HCT116 (cell line): Measurements from ENCODE around the gene PCARE.

Experiments
- ATF3 ChIP-seq: IDR thresholded peaks from 2 replicates; pipeline ENCODE4 v1.6.1; 2012
- CTCF ChIP-seq, 3 experiments: fragments of 200-600 bp in 1 of 3; sonication (generic) in 1 of 3; IDR thresholded peaks in 2 of 3; conservative IDR thresholded peaks in 1 of 3; 2 replicates each; pipeline ENCODE4 v1.5.1; 2012 to 2017; ENCODE audit warnings: low read depth in 2 of 3, low read length in 2 of 3, antibody characterized with exemption in 1 of 3, borderline replicate concordance in 1 of 3, control low read depth in 1 of 3, mild to moderate bottlenecking in 1 of 3, mixed read lengths in 1 of 3, mixed run types in 1 of 3, moderate library complexity in 1 of 3; ENCODE audit not compliant: insufficient read depth in 1 of 3
- EGR1 ChIP-seq: IDR thresholded peaks from 2 replicates; pipeline ENCODE4 v1.6.1; 2012; ENCODE audit warnings: low read depth
- EZH2phosphoT487 ChIP-seq: fragments of 200-600 bp; IDR thresholded peaks from 2 replicates; pipeline ENCODE4 v1.6.1; 2018; ENCODE audit warnings: antibody characterized with exemption, borderline replicate concordance
- FOSL1 ChIP-seq: IDR thresholded peaks from 2 replicates; pipeline ENCODE4 v1.6.1; 2012; ENCODE audit warnings: low read depth
- JUND ChIP-seq: IDR thresholded peaks from 2 replicates; pipeline ENCODE4 v1.6.1; 2012
- POLR2A ChIP-seq: IDR thresholded peaks from 2 replicates; pipeline ENCODE4 v1.7.0; 2011; ENCODE audit warnings: borderline replicate concordance; ENCODE audit not compliant: insufficient read depth, insufficient read length; ENCODE audit errors: extremely low read depth
- RAD21 ChIP-seq: IDR thresholded peaks from 2 replicates; pipeline ENCODE4 v1.6.1; 2012; ENCODE audit warnings: low read depth, mild to moderate bottlenecking
- REST ChIP-seq: IDR thresholded peaks from 2 replicates; pipeline ENCODE4 v1.6.1; 2012; ENCODE audit warnings: low read depth
- SIN3A ChIP-seq: IDR thresholded peaks from 2 replicates; pipeline ENCODE4 v1.6.1; 2012; ENCODE audit warnings: low read depth
- ZBTB33 ChIP-seq: IDR thresholded peaks from 2 replicates; pipeline ENCODE4 v1.6.1; 2011; ENCODE audit warnings: mild to moderate bottlenecking, low read length, moderate library complexity; ENCODE audit not compliant: insufficient replicate concordance; ENCODE audit errors: extremely low read depth
- ZNF274 ChIP-seq: fragments of 200-500 bp; sonication (Bioruptor generic); IDR thresholded peaks from 2 replicates; pipeline ENCODE4 v1.6.1; 2014; ENCODE audit warnings: mild to moderate bottlenecking, low read depth, low read length, inconsistent platforms

- TF ChIP-seq POLR2A (no peak), ZNF274 (no peak), FOSL1 (no peak), CTCF (IDR thresholded peaks at IDR 0.05 in 2 of 3, conservative IDR thresholded peaks at IDR 0.05 in 1 of 3; ENCODE audit: borderline replicate concordance in 1 of 3, insufficient read depth in 1 of 3, low read depth in 2 of 3, low read length in 2 of 3) (no peak), REST (no peak), ATF3 (no peak), SIN3A (no peak), EZH2phosphoT487 (no peak), EGR1 (no peak), JUND (no peak), RAD21 (no peak), ZBTB33 (no peak)
Observed at GRCh38 chr2:29106256-29106655, 31.9 kb upstream of the PCARE start.
